ENCODE results near the gene SLIT3.

Gene SLIT3

DNA sequence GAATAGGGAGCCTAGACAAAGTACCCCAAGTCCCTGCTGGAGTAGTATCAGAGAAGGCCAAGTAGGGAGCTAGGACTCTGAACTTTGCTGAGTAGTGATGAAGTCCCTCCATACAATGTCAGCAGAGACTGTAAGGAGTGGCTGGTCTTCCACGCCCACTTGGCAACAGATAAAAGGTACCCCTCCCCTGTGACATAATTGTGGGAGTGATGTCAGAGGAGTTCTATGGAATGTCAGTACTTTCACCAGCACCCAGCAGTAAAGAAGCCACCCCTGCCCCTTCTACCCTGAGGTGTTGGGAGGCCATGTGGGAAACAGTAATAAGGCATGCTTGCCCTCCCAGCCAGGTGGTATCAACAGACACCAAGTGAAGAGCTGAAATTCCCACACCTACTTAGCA lies 143.9 kb downstream of the SLIT3 start:
- TF ChIP-seq TCF4 (CRISPR knock-in tag; IDR thresholded peaks at IDR 0.05; ENCODE audit: borderline replicate concordance) (no peak), ARNTL (CRISPR knock-in tag; IDR thresholded peaks at IDR 0.05; ENCODE audit: borderline replicate concordance, low read depth) (no peak), ZNF565 (CRISPR knock-in tag; conservative IDR thresholded peaks at IDR 0.05; ENCODE audit: low read depth) (no peak), PPARA (CRISPR knock-in tag; IDR thresholded peaks at IDR 0.05; ENCODE audit: borderline replicate concordance) (no peak), ZC3H10 (CRISPR knock-in tag; IDR thresholded peaks at IDR 0.05) (no peak), RARB (CRISPR knock-in tag; IDR thresholded peaks at IDR 0.05) (no peak), ZFP30 (CRISPR knock-in tag; IDR thresholded peaks at IDR 0.05) (no peak), ESRRG (CRISPR knock-in tag; IDR thresholded peaks at IDR 0.05) (no peak), ZNF8 (CRISPR knock-in tag; IDR thresholded peaks at IDR 0.05) (no peak)
- TF ChIP-seq, protein P1, sequence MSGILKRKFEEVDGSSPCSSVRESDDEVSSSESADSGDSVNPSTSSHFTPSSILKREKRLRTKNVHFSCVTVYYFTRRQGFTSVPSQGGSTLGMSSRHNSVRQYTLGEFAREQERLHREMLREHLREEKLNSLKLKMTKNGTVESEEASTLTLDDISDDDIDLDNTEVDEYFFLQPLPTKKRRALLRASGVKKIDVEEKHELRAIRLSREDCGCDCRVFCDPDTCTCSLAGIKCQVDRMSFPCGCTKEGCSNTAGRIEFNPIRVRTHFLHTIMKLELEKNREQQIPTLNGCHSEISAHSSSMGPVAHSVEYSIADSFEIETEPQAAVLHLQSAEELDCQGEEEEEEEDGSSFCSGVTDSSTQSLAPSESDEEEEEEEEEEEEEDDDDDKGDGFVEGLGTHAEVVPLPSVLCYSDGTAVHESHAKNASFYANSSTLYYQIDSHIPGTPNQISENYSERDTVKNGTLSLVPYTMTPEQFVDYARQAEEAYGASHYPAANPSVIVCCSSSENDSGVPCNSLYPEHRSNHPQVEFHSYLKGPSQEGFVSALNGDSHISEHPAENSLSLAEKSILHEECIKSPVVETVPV (CRISPR knock-in tag; IDR thresholded peaks at IDR 0.05) = no peak
- TF ChIP-seq, protein P2, sequence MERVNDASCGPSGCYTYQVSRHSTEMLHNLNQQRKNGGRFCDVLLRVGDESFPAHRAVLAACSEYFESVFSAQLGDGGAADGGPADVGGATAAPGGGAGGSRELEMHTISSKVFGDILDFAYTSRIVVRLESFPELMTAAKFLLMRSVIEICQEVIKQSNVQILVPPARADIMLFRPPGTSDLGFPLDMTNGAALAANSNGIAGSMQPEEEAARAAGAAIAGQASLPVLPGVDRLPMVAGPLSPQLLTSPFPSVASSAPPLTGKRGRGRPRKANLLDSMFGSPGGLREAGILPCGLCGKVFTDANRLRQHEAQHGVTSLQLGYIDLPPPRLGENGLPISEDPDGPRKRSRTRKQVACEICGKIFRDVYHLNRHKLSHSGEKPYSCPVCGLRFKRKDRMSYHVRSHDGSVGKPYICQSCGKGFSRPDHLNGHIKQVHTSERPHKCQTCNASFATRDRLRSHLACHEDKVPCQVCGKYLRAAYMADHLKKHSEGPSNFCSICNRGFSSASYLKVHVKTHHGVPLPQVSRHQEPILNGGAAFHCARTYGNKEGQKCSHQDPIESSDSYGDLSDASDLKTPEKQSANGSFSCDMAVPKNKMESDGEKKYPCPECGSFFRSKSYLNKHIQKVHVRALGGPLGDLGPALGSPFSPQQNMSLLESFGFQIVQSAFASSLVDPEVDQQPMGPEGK (CRISPR knock-in tag; IDR thresholded peaks at IDR 0.05; ENCODE audit: borderline replicate concordance) = no peak
- no peak for ATAC-seq

DNA sequence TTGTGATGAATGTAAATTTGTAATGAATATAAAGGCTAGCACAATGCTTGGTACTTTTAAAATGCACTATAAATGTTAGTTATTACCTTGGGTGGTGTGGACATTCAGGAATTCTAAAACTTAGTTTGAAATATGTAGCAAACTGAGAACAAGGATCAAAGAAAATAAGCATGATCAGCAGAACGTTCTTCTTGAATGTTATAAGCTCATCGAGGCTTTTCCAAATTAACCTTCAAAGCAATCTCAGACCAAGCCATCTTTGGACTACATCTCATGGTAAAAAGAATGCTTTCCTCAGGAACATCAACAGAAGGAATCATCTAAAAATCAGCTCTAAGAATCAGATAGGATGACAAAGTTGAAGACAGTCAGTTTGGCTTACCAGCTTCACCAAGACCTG lies 146.3 kb downstream of the SLIT3 start:
- ATAC-seq = no peak
- TF ChIP-seq TOX (CRISPR knock-in tag; IDR thresholded peaks at IDR 0.05; ENCODE audit: borderline replicate concordance) (no peak), GLIS3 (CRISPR knock-in tag; IDR thresholded peaks at IDR 0.05) (no peak), ZNF8 (CRISPR knock-in tag; IDR thresholded peaks at IDR 0.05) (no peak), TCF4 (CRISPR knock-in tag; IDR thresholded peaks at IDR 0.05; ENCODE audit: borderline replicate concordance) (no peak), PPARA (CRISPR knock-in tag; IDR thresholded peaks at IDR 0.05; ENCODE audit: borderline replicate concordance) (no peak), CSDC2 (CRISPR knock-in tag; IDR thresholded peaks at IDR 0.05) (no peak), ESRRG (CRISPR knock-in tag; IDR thresholded peaks at IDR 0.05) (no peak), ZC3H10 (CRISPR knock-in tag; IDR thresholded peaks at IDR 0.05) (no peak), ZFP3 (CRISPR knock-in tag; IDR thresholded peaks at IDR 0.05) (no peak), SNAI2 (CRISPR knock-in tag; IDR thresholded peaks at IDR 0.05) (no peak), ISL1 (CRISPR knock-in tag; IDR thresholded peaks at IDR 0.05) (no peak), OSR1 (CRISPR knock-in tag; IDR thresholded peaks at IDR 0.05) (no peak), ZFP30 (CRISPR knock-in tag; IDR thresholded peaks at IDR 0.05) (no peak), ZNF70 (CRISPR knock-in tag; IDR thresholded peaks at IDR 0.05) (no peak)
- TF ChIP-seq, protein P1 (CRISPR knock-in tag; IDR thresholded peaks at IDR 0.05) = no peak
- TF ChIP-seq, protein P3, sequence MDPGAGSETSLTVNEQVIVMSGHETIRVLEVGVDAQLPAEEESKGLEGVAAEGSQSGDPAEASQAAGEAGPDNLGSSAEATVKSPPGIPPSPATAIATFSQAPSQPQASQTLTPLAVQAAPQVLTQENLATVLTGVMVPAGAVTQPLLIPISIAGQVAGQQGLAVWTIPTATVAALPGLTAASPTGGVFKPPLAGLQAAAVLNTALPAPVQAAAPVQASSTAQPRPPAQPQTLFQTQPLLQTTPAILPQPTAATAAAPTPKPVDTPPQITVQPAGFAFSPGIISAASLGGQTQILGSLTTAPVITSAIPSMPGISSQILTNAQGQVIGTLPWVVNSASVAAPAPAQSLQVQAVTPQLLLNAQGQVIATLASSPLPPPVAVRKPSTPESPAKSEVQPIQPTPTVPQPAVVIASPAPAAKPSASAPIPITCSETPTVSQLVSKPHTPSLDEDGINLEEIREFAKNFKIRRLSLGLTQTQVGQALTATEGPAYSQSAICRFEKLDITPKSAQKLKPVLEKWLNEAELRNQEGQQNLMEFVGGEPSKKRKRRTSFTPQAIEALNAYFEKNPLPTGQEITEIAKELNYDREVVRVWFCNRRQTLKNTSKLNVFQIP (CRISPR knock-in tag; IDR thresholded peaks at IDR 0.05; ENCODE audit: borderline replicate concordance, low read depth) = no peak
- TF ChIP-seq, protein P4, sequence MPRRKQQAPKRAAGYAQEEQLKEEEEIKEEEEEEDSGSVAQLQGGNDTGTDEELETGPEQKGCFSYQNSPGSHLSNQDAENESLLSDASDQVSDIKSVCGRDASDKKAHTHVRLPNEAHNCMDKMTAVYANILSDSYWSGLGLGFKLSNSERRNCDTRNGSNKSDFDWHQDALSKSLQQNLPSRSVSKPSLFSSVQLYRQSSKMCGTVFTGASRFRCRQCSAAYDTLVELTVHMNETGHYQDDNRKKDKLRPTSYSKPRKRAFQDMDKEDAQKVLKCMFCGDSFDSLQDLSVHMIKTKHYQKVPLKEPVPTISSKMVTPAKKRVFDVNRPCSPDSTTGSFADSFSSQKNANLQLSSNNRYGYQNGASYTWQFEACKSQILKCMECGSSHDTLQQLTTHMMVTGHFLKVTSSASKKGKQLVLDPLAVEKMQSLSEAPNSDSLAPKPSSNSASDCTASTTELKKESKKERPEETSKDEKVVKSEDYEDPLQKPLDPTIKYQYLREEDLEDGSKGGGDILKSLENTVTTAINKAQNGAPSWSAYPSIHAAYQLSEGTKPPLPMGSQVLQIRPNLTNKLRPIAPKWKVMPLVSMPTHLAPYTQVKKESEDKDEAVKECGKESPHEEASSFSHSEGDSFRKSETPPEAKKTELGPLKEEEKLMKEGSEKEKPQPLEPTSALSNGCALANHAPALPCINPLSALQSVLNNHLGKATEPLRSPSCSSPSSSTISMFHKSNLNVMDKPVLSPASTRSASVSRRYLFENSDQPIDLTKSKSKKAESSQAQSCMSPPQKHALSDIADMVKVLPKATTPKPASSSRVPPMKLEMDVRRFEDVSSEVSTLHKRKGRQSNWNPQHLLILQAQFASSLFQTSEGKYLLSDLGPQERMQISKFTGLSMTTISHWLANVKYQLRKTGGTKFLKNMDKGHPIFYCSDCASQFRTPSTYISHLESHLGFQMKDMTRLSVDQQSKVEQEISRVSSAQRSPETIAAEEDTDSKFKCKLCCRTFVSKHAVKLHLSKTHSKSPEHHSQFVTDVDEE (CRISPR knock-in tag; IDR thresholded peaks at IDR 0.05) = no peak
- TF ChIP-seq, protein P2 (CRISPR knock-in tag; IDR thresholded peaks at IDR 0.05; ENCODE audit: borderline replicate concordance) = no peak

Data from SK-N-SH treated with all-trans-retinoic acid at 6 μM for 48 hours (cell line).